Measurements from ENCODE around the gene TAL2.

GRCh38 chr9:105686936-105687335 lies 24.7 kb downstream of the TAL2 start:
- no peak for TF ChIP-seq REST (IDR thresholded peaks at IDR 0.05; ENCODE audit: low read depth)
- TF ChIP-seq EGR1 (IDR thresholded peaks at IDR 0.05): no peak
- no peak for TF ChIP-seq MAX (IDR thresholded peaks at IDR 0.05)
- TF ChIP-seq YY1 (IDR thresholded peaks at IDR 0.05; ENCODE audit: low read depth): no peak
- no peak for TF ChIP-seq EP300 (IDR thresholded peaks at IDR 0.05; ENCODE audit: borderline replicate concordance)
- TF ChIP-seq NFIC (IDR thresholded peaks at IDR 0.05): no peak
- TF ChIP-seq CEBPB (IDR thresholded peaks at IDR 0.05): no peak
- no peak for TF ChIP-seq TEAD4 (IDR thresholded peaks at IDR 0.05)
- TF ChIP-seq CREB1 (IDR thresholded peaks at IDR 0.05; ENCODE audit: low read depth): no peak
- TF ChIP-seq FOXM1 (IDR thresholded peaks at IDR 0.05; ENCODE audit: borderline replicate concordance, low read depth): no peak
- no peak for TF ChIP-seq TAF1 (IDR thresholded peaks at IDR 0.05; ENCODE audit: low read depth)
- TF ChIP-seq USF1 (IDR thresholded peaks at IDR 0.05): no peak

Data from Ishikawa (cell line).